ENCODE measurements around the gene HSPA1B. TPM values are rescaled to one million over a fixed set of nuclear protein-coding genes. Genes with fewer than 3 reads are reported as not detected.

HSPA1B gene
- total RNA-seq, 2 donors from 2014 or later = 107 to 113 TPM

- Mint-ChIP-seq H3K4me3 (no peak within 1 kb of the TSS), H3K4me1 (ENCODE audit: low read depth in 2 of 2) (no peaks in the 10 kb centered on the region), H3K27me3 (no peaks in the 10 kb centered on the region), H3K36me3 (peaks cover 7% of the 10 kb centered on the region), H3K9me3 (no peaks in the 10 kb centered on the region), H3K27ac (no peak within 1 kb of the TSS)
- no peak for DNase-seq (ENCODE audit: low spot score)
- no peak for ATAC-seq
Observed at GRCh38 chr6:31878726-31879125, 51.2 kb downstream of the HSPA1B start, which contains the start of gene SLC44A4. Gene SLC44A4, minus strand, starts transcription at chr6:31878997. Its CDS starts 17 bp downstream, at chr6:31878980.

GRCh38 chr6:31879143-31879542 is 51.6 kb downstream of the HSPA1B start:
- Mint-ChIP-seq H3K4me1 (ENCODE audit: low read depth in 2 of 2) (no peaks in the 10 kb centered on the region), H3K27me3 (no peaks in the 10 kb centered on the region), H3K4me3 (no peak overlapping the region), H3K36me3 (peaks cover 7% of the 10 kb centered on the region), H3K9me3 (no peaks in the 10 kb centered on the region), H3K27ac (no peak overlapping the region)
- DNase-seq (ENCODE audit: low spot score) (no peak), ATAC-seq (no peak)

Other genes with a start within 250 kb of the HSPA1B start
- 100 to 1,000 TPM; 110 to 153 TPM for gene LTB, start 245.3 kb upstream of the HSPA1B start, total RNA-seq
- gene LST1, start 241.5 kb upstream of the HSPA1B start, total RNA-seq = 10 to 100 TPM; 15.5 to 34.6 TPM
- 10 to 100 TPM; 65.5 to 91.6 TPM for gene NCR3, start 234.7 kb upstream of the HSPA1B start, total RNA-seq
- gene AIF1, start 212.5 kb upstream of the HSPA1B start, total RNA-seq = 10 to 100 TPM in 1 of 2 donors, 1 to 10 TPM in 1; 9.3 to 20.0 TPM
- 100 to 1,000 TPM; 224 to 345 TPM for gene PRRC2A, start 207.0 kb upstream of the HSPA1B start, total RNA-seq
- 100 to 1,000 TPM; 284 to 337 TPM for gene BAG6, start 175.1 kb upstream of the HSPA1B start, total RNA-seq
- gene APOM, start 171.8 kb upstream of the HSPA1B start, total RNA-seq = 1 to 10 TPM in 1 of 2 donors, under 1 TPM in 1; 0.76 to 1.3 TPM
- 10 to 100 TPM; 26.9 to 34.0 TPM for gene C6orf47, start 167.0 kb upstream of the HSPA1B start, total RNA-seq
- 10 to 100 TPM; 34.5 to 40.9 TPM for gene GPANK1, start 162.7 kb upstream of the HSPA1B start, total RNA-seq
- gene CSNK2B, start 161.7 kb upstream of the HSPA1B start, total RNA-seq = 100 to 1,000 TPM; 205 to 247 TPM
- 10 to 100 TPM; 24.0 to 37.9 TPM for gene LY6G5B, start 157.8 kb upstream of the HSPA1B start, total RNA-seq
- gene LY6G5C, start 146.7 kb upstream of the HSPA1B start, total RNA-seq = 1 to 10 TPM; 5.4 to 8.8 TPM
- gene ABHD16A, start 124.4 kb upstream of the HSPA1B start, total RNA-seq = 10 to 100 TPM; 60.6 to 77.5 TPM
- gene LY6G6F, start 120.9 kb upstream of the HSPA1B start, total RNA-seq = not detected
- not detected for gene LY6G6D, start 112.4 kb upstream of the HSPA1B start, total RNA-seq
- not detected for gene LY6G6C, start 106.0 kb upstream of the HSPA1B start, total RNA-seq
- under 1 TPM in 1 of 2 donors, not detected in 1; 0.21 TPM for gene MPIG6B, start 104.4 kb upstream of the HSPA1B start, total RNA-seq
- gene DDAH2, start 98.4 kb upstream of the HSPA1B start, total RNA-seq = 10 to 100 TPM; 18.8 to 24.4 TPM
- gene CLIC1, start 91.2 kb upstream of the HSPA1B start, total RNA-seq = 100 to 1,000 TPM; 468 to 581 TPM
- 100 to 1,000 TPM in 1 of 2 donors, 10 to 100 TPM in 1; 36.2 to 154 TPM for gene MSH5, start 87.7 kb upstream of the HSPA1B start, total RNA-seq
- gene SAPCD1, start 65.1 kb upstream of the HSPA1B start, total RNA-seq = 10 to 100 TPM in 1 of 2 donors, 1 to 10 TPM in 1; 9.2 to 25.2 TPM
- 1 to 10 TPM; 1.4 to 2.1 TPM for gene VWA7, start 50.4 kb upstream of the HSPA1B start, total RNA-seq
- gene VARS1, start 32.0 kb upstream of the HSPA1B start, total RNA-seq = 100 to 1,000 TPM in 1 of 2 donors, 10 to 100 TPM in 1; 90.7 to 226 TPM
- 100 to 1,000 TPM in 1 of 2 donors, 10 to 100 TPM in 1; 94.6 to 113 TPM for gene LSM2, start 20.8 kb upstream of the HSPA1B start, total RNA-seq
- 1 to 10 TPM; 1.7 to 4.1 TPM for gene HSPA1L, start 12.5 kb upstream of the HSPA1B start, total RNA-seq
- gene HSPA1A, start 12.2 kb upstream of the HSPA1B start, total RNA-seq = 100 to 1,000 TPM; 160 to 262 TPM
- 10 to 100 TPM; 37.2 to 46.6 TPM for gene NEU1, start 35.1 kb downstream of the HSPA1B start, total RNA-seq
- not detected for gene SLC44A4, start 51.3 kb downstream of the HSPA1B start, total RNA-seq
- gene EHMT2, start 70.0 kb downstream of the HSPA1B start, total RNA-seq = 10 to 100 TPM; 34.4 to 69.1 TPM
- 1 to 10 TPM; 1.4 to 2.9 TPM for gene ZBTB12, start 74.3 kb downstream of the HSPA1B start, total RNA-seq
- under 1 TPM in 1 of 2 donors, not detected in 1; 0.92 TPM for gene C2, start 100.0 kb downstream of the HSPA1B start, total RNA-seq
- under 1 TPM; 0.33 to 0.40 TPM for gene CFB, start 118.4 kb downstream of the HSPA1B start, total RNA-seq
- gene NELFE, start 131.2 kb downstream of the HSPA1B start, total RNA-seq = 10 to 100 TPM; 61.5 to 78.0 TPM
- 100 to 1,000 TPM; 103 to 164 TPM for gene SKIC2, start 131.4 kb downstream of the HSPA1B start, total RNA-seq
- 10 to 100 TPM; 11.4 to 27.5 TPM for gene DXO, start 144.4 kb downstream of the HSPA1B start, total RNA-seq
- 10 to 100 TPM in 1 of 2 donors, 1 to 10 TPM in 1; 4.4 to 13.3 TPM for gene C4A, start 154.3 kb downstream of the HSPA1B start, total RNA-seq
- 1 to 10 TPM; 3.4 to 5.0 TPM for gene C4B, start 187.1 kb downstream of the HSPA1B start, total RNA-seq
- gene CYP21A2, start 210.7 kb downstream of the HSPA1B start, total RNA-seq = 1 to 10 TPM in 1 of 2 donors, not detected in 1; 1.3 TPM

Measured in natural killer cell treated with Interleukin-12 subunit alpha and Interleukin-12 subunit beta and Interleukin-15 and Interleukin-18, amount 100 ng/mL, for 72 hours (primary cell).